GM04504 (cell line): ENCODE data around the gene GIPC1.

Experiments
- DNase-seq: peaks from one replicate; pipeline ENCODE4 v3.0.0-alpha.2; 2012; ENCODE audit warnings: low read depth

Gene GIPC1

GRCh38 chr19:14494411-14494810 is 1.5 kb downstream of the GIPC1 start:
- no peak for DNase-seq

- DNase-seq: no peak
Measured at GRCh38 chr19:14492756-14493337, 3.1 kb downstream of the GIPC1 start.

GRCh38 chr19:14487370-14488125 is 8.4 kb downstream of the GIPC1 start:
- no peak for DNase-seq

DNA sequence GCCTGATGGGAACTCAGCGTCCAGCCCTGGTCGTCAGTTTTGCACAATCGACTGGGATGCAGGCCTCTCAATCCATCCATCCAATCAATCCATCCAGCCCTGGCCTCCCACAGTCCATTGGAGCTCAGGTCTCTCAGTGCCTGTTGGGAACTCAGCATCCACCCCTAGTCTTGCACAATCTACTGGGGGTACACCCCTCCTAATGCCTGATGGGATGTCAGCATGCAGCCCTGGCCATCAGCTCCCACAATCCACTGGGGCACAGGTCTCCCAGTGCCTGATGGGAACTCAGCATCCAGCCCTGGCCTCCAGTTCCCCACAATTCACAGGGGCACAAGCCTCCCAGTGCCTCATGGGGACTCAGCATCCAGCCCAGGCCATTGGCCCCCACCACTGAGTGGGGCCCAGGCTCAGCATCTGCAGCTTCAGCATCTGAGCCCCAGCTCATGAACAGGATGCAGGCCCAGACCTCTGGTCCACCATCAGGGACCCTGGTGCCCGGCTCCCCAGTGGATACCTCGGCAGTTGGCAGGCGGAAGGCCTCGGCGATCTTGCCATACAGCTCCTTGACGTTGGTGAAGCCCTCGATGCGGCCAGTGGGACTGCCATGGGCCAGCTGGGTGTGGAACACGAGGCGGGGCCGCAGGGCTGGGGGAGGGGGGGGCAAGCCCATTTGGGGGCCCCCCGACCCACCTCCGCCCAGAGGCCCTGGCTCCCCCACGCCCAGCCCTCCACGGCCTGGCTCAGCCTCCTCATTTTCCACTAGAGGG is 13.6 kb downstream of the GIPC1 start:
- no peak for DNase-seq

DNA sequence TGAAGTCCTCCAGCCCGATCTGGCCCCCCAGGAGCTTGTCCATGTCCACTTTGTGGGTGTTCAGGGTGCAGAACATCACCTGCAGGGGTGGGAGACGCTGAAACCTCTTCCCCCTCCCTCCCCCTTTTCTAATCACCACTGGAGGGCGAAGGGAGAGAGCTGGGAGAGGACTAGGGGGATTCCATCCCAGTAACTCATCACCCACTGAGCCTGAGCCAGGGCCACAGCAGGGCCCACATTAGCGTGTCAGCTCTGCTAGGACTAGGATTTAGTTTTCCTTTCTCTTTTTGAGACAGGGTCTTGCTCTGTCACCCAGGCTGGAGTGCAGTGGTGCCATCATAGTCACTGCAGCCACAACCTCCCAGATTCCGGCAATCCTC is 15.2 kb downstream of the GIPC1 start:
- DNase-seq: no peak

DNA sequence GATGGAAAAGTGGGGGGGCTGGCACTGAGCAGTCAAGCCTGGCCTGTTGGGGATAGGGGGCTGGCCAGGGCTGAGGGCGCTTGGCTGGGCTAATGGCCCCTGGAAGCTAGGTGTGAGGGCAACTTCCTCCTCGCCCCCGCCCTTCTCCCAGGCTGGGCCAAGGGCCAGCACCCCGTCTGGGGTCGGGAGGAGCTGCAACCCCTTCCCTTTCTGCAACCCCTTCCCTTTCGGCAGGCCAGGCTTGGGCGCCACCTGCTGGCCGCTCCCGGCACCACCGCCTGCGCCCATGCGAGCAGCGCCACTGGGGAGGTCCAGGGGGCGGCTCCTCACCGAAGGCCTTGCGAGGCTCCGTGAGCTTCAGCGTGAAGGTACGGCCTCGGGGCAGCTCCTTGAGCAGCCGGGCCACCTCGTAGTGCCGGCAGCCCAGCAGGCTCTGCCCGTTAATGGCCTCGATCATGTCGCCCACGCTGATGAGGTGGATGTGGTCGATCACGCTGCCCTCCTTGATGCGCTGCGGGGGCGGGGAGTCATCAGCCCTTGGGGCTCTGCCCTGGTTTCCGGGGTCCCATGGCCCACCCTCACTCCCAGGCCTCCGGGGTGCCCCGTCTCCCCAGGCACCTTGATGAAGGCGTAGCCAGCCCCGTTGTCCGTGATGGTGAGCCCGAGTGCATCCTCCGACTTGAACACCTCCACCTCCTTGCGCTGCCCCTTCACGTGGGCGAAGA is 15.8 kb downstream of the GIPC1 start:
- DNase-seq: no peak

DNA sequence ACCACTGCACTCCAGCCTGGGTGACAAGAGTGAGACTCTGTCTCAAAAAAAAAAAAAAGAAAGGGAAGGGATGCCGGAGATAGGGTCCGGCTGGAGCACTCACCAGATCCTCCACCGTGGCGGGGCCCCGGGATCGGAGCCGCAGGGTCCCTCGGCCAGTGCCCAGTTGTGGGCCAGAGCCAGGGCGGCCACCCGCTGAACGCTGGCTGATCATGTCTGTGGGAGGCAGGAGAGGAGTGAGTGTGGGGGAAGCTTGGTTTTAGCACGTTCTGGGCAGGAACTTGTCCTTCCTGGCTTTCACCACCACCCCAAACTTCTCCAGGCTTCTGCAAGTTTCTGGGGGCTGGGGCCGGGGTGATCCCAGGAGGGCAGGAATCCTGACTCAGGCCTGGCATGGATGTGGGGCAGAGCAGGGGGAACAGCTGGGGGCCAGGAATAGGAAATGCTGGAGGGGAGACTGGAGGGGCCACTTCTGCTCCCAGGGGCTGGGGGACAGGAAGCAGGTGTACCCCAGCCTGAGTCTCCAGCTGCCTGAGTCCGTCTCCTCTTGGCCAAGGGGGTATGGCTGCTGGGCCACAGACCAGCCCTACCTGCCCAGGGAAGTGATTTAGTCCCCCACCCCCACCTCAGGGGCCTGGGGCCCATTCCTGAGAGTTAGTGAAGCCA is 16.5 kb downstream of the GIPC1 start:
- no peak for DNase-seq

DNA sequence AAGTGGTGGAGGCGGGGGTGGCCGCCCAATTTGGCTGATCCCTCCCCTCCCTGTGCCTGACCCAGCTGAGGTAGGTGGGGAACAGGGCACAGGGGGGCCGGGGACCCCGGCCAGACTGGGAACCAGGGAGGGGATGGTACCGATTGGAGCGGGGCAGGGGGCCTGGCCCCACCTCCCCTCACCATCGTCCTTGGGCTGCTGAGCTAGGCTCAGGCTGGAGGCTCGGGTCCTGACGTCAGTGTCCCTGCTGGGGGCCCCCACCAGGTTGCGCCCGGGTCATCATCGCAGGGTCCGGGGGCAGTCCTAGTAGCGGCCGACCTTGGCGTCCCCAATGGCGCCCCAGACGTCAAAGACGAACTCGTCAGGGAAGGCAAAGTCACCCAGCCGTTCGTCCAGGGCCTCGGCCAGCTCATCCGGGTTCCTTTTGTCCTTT is 17.8 kb downstream of the GIPC1 start:
- no peak for DNase-seq

DNA sequence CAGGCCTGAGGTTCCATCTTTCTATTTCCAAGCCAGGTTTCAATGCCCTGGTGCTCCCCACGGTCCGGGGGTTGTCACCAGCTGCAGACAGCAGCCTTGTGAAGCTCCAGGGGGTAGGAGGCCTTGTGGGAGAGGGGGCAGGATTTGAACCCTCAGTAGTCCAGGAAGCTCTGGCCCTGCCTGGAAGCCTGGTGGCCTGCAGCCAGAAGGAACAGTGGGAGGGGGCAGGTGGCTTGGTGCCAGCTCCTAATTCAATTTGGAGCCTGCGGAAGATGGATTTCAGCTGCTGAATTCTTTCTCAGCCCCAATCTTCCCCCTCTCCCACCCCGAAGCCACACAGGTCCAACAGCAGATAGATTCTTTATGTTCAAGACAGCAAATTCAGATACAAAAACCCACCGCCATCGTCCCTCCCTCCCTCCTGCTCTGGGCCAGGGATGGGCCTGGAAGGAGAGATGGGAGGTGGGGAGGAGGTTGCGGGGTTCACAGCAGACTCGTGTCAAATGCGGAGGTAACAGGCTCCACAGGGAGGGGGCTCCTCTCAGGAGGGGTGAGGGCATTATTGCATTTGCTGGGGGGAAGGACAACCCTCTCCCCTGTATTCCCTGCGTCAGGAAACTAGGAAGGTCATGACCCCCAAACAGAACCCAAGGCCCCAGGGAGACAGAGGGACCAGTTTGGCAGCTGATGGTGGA is 18.4 kb downstream of the GIPC1 start:
- DNase-seq: no peak

DNA sequence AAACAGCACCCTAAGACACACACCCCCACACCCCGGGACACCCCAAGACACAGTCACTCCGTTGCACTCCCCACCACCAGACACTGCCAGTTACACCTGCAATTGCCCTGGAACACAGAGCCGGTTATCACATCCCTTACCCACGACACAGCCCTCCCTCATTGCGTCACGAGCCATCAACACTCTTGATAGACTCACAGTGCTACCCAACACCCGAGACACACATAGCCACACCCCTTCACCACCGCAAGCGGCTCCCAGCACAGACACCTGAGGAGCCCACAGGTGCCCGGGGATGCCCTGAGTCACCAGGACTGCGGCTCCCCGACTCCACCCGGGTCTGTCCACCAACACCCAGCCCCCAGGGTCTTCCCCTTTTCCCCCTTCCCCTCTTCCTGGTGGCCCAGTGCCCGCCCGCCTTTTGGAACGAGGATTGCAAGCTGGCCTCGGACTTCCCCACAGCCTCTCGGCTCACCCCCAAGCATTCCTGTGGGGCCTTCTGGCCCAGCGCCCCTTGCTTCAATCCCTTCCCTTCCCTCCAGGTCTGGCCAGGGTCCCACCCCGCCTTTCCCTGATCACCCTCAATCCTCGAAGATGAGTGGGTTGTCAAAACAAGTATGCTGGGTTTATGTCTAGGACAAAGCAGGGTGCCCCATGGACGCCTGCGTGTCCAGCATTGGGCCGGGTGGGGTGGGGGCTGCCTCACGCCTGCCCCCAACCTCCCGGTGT is 19.1 kb downstream of the GIPC1 start:
- peak; percentile 42 for DNase-seq

- no peak for DNase-seq
Measured at GRCh38 chr19:14476327-14476672, 19.6 kb downstream of the GIPC1 start.

DNA sequence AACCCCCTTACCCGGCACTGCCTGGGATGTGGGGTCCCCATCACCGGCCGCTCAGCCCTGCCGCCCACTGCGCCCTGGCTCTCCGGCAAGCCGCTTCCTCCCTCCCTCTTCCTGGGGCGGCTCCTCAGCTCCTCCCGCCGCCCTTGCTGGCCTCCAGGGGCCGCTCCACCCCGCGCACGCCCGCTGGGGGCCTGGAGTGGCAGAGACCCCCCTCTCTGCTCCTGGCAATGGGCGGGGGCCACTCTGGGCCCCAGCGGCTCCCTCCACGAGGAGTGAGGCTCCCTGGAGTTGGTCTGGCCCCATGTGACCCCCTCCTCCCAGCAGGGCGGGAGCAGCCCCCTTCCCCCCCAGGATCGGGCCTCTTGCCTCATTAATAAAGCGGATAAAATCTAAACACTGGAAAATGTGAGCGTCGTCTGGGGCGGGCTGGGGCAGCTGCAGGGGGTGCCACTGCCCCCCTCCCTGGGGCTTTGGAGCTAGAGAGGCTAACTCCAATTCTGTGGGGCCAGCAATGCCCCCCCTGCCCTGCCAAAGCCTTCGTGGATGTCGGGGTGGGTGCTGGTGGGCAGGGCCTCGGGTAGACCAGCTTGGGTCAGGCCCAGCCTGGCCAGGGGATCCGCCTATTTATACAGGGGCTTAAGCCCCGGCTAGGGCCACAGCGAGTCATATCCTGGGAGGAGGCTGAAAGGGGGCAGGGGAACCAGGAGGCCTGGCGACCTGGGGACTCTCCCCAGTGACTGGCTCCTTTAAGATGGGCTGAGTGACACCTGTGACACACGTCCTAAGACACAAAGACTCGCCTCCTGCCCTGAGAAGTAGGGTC is 20.5 kb downstream of the GIPC1 start, which contains the start of gene PTGER1:
TSS of gene PTGER1 (minus strand) at position 104 of the 823 bp plus-strand sequence. CDS start 1,034 bp downstream, outside the sequence.
- no peak for DNase-seq

- DNase-seq: no peak
Measured at GRCh38 chr19:14474827-14475226, 21.1 kb downstream of the GIPC1 start.

DNA sequence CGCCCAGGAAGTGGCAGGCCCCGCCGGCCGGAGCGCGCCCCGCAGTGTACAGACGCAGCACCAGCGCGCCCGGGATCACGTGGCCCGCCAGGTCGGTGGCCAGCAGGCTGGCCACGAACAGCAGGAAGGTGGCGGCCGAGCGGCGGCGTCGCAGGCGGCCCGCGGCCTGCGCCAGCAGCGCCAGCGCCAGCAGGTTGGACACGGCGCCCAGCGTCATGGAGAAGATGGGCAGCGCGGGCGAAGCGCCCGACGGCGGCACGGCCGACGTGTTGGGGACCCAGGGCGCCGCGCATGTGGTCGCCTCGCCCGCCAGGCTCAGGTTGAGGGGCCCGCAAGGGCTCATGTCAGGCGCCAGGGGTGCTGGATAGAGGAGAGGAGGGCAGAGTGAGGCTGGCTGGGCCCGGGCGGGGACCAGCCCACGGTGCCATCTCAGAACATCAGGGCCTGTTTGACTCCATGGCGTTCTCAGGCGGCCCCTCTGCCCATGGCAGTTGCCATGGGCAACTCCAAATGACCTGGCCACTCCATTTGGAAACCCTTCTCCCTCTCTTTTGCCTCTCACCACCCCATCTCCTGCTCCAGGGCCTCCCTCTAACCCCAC is 21.8 kb downstream of the GIPC1 start:
- DNase-seq: no peak

DNA sequence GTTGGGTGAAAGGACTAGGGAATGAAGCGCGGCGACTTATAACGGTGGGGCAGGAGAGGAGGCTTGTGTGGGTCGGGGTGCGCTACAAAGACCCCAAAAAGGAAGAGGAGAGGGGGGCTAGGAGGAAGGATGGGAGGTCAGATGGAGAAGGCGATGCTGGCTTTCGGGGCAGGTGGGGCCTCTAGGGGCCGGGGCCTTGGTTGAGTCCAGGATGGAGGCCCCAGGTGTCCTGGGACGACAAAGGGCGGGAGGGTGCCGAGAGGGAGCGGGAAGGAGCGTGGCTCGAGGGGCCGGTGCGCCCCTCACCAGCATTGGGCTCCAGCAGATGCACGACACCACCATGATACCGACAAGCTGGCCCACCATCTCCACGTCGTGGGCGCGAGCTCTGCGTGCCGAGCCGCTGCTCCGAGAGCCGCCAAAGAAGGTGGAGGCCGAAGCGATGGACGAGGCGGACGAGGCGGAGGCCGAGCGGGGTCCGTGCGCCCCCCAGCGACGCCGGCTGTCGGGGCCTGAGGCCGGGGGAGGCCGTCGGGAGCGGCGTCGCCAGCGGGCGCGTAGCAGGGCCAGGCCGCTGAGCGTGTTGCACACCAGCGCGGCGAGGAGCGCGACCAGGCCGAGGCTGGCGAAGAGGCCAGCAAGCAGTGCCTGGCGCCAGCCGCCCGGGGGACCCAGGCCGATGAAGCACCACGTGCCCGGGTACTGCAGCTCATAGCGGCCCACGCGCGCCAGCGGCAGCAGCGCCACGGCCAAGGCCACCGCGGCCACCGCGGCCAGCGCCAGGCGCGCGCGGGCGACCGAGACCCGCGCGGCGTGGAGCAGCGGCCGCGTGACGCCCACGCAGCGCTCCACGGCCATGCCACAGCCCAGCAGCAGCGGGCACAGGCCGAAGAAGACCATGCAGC is 22.6 kb downstream of the GIPC1 start:
- DNase-seq: no peak

- DNase-seq: no peak
Measured at GRCh38 chr19:14472202-14472938, 23.6 kb downstream of the GIPC1 start.

- no peak for DNase-seq
Measured at GRCh38 chr19:14471436-14472187, 24.3 kb downstream of the GIPC1 start.
